ENCODE measurements around the gene MATN1. TPM values are rescaled to one million over a fixed set of nuclear protein-coding genes. Genes with fewer than 3 reads are reported as not detected.
"Not testable (repeated sequence)": the region's sequence is repeated elsewhere in the genome, so short reads cannot be mapped to it uniquely, and the experiment has no call there.

Gene MATN1
- total RNA-seq, 1 donor from 2014 or later, result 0.85 TPM

GRCh38 chr1:30692201-30692947 lies 31.0 kb downstream of the MATN1 start:
- intact Hi-C loops (cut with DNase I), result no loop called here
- H3K27ac ChIP-seq, result no peak overlapping the region
- peaks cover 0 to 6% of the 10 kb centered on the region in 2 donors for H3K4me1 ChIP-seq
- TF ChIP-seq CTCF (IDR thresholded peaks at IDR 0.05), result no peak
- H3K36me3 ChIP-seq, result no peaks in the 10 kb centered on the region
- H3K27me3 ChIP-seq, result no peaks in the 10 kb centered on the region
- DNase-seq (ENCODE audit: low spot score in 2 of 2), result no peak
- H3K4me3 ChIP-seq, result no peak overlapping the region
- H3K9me3 ChIP-seq, result no peaks in the 10 kb centered on the region

GRCh38 chr1:30691480-30691879 lies 31.9 kb downstream of the MATN1 start:
- Histone ChIP-seq H3K36me3 (no peaks in the 10 kb centered on the region), H3K27me3 (no peaks in the 10 kb centered on the region), H3K4me3 (no peak overlapping the region), H3K4me1 (peaks cover 0 to 6% of the 10 kb centered on the region in 2 donors), H3K27ac (no peak overlapping the region), H3K9me3 (no peaks in the 10 kb centered on the region)
- intact Hi-C loops (cut with DNase I), result no loop called here
- TF ChIP-seq CTCF (IDR thresholded peaks at IDR 0.05), result no peak
- DNase-seq (ENCODE audit: low spot score in 2 of 2), result no peak

- DNase-seq (ENCODE audit: low spot score in 2 of 2), result no peak
- TF ChIP-seq CTCF (IDR thresholded peaks at IDR 0.05), result no peak
- Histone ChIP-seq H3K27me3 (peaks cover 2% of the 10 kb centered on the region), H3K9me3 (no peaks in the 10 kb centered on the region), H3K27ac (no peak overlapping the region), H3K4me1 (peaks cover 0 to 2% of the 10 kb centered on the region in 2 donors), H3K36me3 (no peaks in the 10 kb centered on the region), H3K4me3 (no peak overlapping the region)
- intact Hi-C loops (cut with DNase I), result no loop called here
These were observed 33.3 kb downstream of the MATN1 start for GRCh38 chr1:30689901-30690645.

- no peak for DNase-seq (ENCODE audit: low spot score in 2 of 2)
- peaks cover 10% of the 10 kb centered on the region for H3K27me3 ChIP-seq
- intact Hi-C loops (cut with DNase I), result no loop called here
- no peaks in the 10 kb centered on the region for H3K4me1 ChIP-seq
- H3K4me3 ChIP-seq, result no peak overlapping the region
- no peak for TF ChIP-seq CTCF (IDR thresholded peaks at IDR 0.05)
- H3K9me3 ChIP-seq, result no peaks in the 10 kb centered on the region
- no peak overlapping the region for H3K27ac ChIP-seq
- no peaks in the 10 kb centered on the region for H3K36me3 ChIP-seq
These were observed 34.2 kb downstream of the MATN1 start for GRCh38 chr1:30688920-30689794.

GRCh38 chr1:30688516-30688915 lies 34.9 kb downstream of the MATN1 start:
- DNase-seq (ENCODE audit: low spot score in 2 of 2); H3K4me1 ChIP-seq; intact Hi-C loops (cut with DNase I); H3K27ac ChIP-seq; H3K27me3 ChIP-seq; H3K9me3 ChIP-seq; H3K4me3 ChIP-seq; H3K36me3 ChIP-seq: not testable (repeated sequence)

Measured in ascending aorta (tissue), 2 donors.